GM19467 (cell line): ENCODE data around the gene SMIM14.
A peak's percentile ranks its signal among the peaks of the same experiment; 100 is the strongest.
"Not testable (repeated sequence)": the region's sequence is repeated elsewhere in the genome, so short reads cannot be mapped to it uniquely, and the experiment has no call there.

Source experiments
- ATAC-seq: cut with Tn5 transposase; IDR thresholded peaks from one replicate; pipeline ENCODE4 v1.9.1; 2021; ENCODE audit warnings: mild to moderate bottlenecking, moderate library complexity; ENCODE audit not compliant: unreplicated experiment

Gene SMIM14

GRCh38 chr4:39638354-39639239 lies at the start of gene SMIM14:
TSS of gene SMIM14 (minus strand) at chr4:39638865. CDS start at chr4:39605145, 33,720 bp downstream.
- ATAC-seq: peak; percentile 69

GRCh38 chr4:39687014-39687413 lies 48.3 kb upstream of the SMIM14 start:
- ATAC-seq: no peak

- no peak for ATAC-seq
Observed at GRCh38 chr4:39685990-39686389, 47.3 kb upstream of the SMIM14 start.

- ATAC-seq: peak; percentile 58
Observed at GRCh38 chr4:39682138-39682537, 43.5 kb upstream of the SMIM14 start.

- not testable (repeated sequence) for ATAC-seq
Observed at GRCh38 chr4:39681003-39681402, 42.3 kb upstream of the SMIM14 start.

GRCh38 chr4:39675681-39676080 lies 37.0 kb upstream of the SMIM14 start:
- not testable (repeated sequence) for ATAC-seq

- not testable (repeated sequence) for ATAC-seq
Observed at GRCh38 chr4:39670296-39670695, 31.6 kb upstream of the SMIM14 start.

- no peak for ATAC-seq
Observed at GRCh38 chr4:39668887-39669286, 30.2 kb upstream of the SMIM14 start.

GRCh38 chr4:39667706-39668105 lies 29.0 kb upstream of the SMIM14 start:
- no peak for ATAC-seq

- no peak for ATAC-seq
Observed at GRCh38 chr4:39664828-39665731, 26.4 kb upstream of the SMIM14 start.

GRCh38 chr4:39662683-39663082 lies 24.0 kb upstream of the SMIM14 start:
- ATAC-seq: no peak

- ATAC-seq: no peak
Observed at GRCh38 chr4:39660757-39661156, 22.1 kb upstream of the SMIM14 start.

GRCh38 chr4:39660045-39660444 lies 21.4 kb upstream of the SMIM14 start:
- ATAC-seq: no peak

- ATAC-seq: no peak
Observed at GRCh38 chr4:39658756-39659155, 20.1 kb upstream of the SMIM14 start.

- peak; percentile 72 for ATAC-seq
Observed at GRCh38 chr4:39657465-39657864, 18.8 kb upstream of the SMIM14 start.

GRCh38 chr4:39656638-39657037 lies 18.0 kb upstream of the SMIM14 start:
- ATAC-seq: not testable (repeated sequence)

- no peak for ATAC-seq
Observed at GRCh38 chr4:39655876-39656275, 17.2 kb upstream of the SMIM14 start.

GRCh38 chr4:39655211-39655610 lies 16.5 kb upstream of the SMIM14 start:
- no peak for ATAC-seq

- ATAC-seq: not testable (repeated sequence)
Observed at GRCh38 chr4:39651586-39651985, 12.9 kb upstream of the SMIM14 start.

GRCh38 chr4:39649639-39650265 lies 11.1 kb upstream of the SMIM14 start:
- ATAC-seq: no peak
